ENCODE results near the gene PPP1R3E.

The PPP1R3E gene

DNA sequence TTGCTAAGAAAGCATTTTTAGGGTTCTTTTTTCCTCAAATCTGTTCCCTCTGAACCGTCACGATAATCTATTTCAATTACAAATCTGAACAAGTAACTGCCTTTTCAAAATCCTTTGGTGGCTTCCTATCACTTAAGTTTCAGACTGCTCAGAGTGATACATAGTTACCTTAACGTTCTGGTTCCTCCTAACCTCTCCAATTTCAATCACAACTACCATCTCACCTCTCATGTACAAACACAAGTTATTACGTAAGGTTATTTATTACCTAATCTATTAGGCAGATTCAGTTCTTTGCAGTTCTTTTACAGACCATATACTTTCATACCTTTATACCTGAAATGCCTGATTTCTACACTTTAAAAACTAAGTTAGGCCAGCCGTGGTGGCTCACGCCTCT is 52.8 kb downstream of the PPP1R3E start:
- in situ Hi-C loops (cut with HindIII; ENCODE audit: low sequenced_read_pairs): no loop called here

DNA sequence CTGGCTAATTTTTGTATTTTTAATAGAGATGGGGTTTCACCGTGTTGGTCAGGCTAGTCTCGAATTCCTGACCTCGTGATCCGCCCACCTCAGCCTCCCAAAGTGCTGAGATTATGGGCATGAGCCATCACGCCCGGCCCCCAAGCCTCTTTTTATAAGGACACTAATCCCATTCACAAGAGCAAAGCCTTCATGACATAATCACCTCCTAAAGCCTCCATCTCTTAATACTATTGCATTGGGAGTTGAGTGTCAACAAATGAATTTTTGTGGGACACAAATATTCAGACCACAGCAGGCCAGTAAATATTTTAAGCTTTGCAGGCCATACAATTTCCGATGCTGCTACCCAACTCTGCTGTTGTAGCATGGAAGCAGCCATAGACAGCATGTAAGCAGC is 54.1 kb downstream of the PPP1R3E start:
- in situ Hi-C loops (cut with HindIII; ENCODE audit: low sequenced_read_pairs): no loop called here

Measured in endothelial cell of hepatic sinusoid (primary cell).